Stimulated activated CD8-positive, alpha-beta memory T cell treated with anti-CD3 and anti-CD28 coated beads, Interleukin-15, amount 100 ng/mL, for 48 hours (primary cell): ENCODE results near the gene NAALADL2.

Experiments used
- DNase-seq, 2 donors: peaks; one replicate each; pipeline ENCODE4 v3.0.0-alpha.2; 2020; ENCODE audit warnings: low read depth in 2 of 2

Gene NAALADL2

DNA sequence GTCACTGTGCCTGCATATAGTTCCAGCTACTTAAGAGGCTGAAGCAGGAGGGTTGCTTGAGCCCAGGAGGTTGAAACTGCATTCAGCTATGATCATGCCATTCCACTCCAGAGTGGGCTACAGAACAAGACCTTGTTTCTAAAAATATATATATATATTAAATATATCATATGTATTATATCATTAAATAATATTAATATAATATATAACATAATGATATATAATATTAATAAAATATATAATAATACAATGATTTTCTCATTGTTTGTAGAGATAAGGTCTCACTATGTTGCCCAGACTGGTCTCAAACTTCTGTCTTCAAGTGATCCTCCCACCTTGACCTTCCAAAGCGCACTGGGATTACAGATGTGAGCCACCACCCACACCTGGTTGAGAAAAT, 101.8 kb downstream of the NAALADL2 start:
- DNase-seq, result no peak

DNA sequence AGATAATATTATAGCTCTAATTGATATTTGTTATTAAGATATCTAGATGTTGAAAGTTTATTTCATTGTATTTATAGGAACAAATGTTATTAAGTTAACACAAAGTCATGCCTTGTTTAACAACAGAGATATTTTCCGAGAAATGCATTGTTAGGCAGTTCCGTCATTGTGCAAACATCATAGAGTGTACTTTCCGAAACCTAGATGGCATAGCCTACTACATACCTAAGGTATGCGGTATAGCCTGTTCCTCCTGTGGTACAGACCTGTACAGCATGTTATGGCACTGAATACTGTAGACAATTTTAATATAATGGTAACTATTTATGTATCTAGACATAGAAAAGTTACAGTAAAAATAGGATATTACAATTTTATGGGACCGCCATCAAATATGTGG, 114.3 kb downstream of the NAALADL2 start:
- DNase-seq, result no peak

GRCh38 chr3:174986685-174987084, 127.6 kb downstream of the NAALADL2 start:
- no peak for DNase-seq

DNA sequence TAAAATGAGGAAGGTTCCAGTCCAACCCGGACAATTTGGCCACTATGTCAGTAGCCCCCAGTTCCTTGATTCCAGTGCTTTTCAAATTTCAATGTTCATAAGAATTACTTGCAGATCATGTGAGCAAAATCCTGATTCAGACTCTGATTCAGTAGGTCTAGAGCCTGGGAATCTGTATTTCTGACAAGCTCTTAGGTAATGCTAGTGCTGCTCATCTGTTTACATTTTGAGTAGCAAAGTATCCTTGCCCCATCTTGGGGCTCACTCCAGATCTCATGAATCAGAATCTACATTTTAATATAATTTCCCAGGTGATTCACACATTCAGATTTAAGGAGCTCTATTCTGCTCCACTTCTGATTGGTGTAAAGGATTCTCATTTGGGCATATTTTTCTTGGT, 142.0 kb downstream of the NAALADL2 start:
- DNase-seq, result no peak

- no peak for DNase-seq
Observed at GRCh38 chr3:175002732-175003143, 143.6 kb downstream of the NAALADL2 start.

- no peak for DNase-seq
Observed at GRCh38 chr3:175003590-175003989, 144.5 kb downstream of the NAALADL2 start.

GRCh38 chr3:175005193-175005592, 146.1 kb downstream of the NAALADL2 start:
- DNase-seq, result no peak

- no peak for DNase-seq
Observed at GRCh38 chr3:175005881-175006280, 146.7 kb downstream of the NAALADL2 start.

GRCh38 chr3:175007306-175007705, 148.2 kb downstream of the NAALADL2 start:
- DNase-seq, result no peak

- no peak for DNase-seq
Observed at GRCh38 chr3:175009295-175009694, 150.2 kb downstream of the NAALADL2 start.

GRCh38 chr3:175015056-175015635, 156.0 kb downstream of the NAALADL2 start:
- no peak for DNase-seq

DNA sequence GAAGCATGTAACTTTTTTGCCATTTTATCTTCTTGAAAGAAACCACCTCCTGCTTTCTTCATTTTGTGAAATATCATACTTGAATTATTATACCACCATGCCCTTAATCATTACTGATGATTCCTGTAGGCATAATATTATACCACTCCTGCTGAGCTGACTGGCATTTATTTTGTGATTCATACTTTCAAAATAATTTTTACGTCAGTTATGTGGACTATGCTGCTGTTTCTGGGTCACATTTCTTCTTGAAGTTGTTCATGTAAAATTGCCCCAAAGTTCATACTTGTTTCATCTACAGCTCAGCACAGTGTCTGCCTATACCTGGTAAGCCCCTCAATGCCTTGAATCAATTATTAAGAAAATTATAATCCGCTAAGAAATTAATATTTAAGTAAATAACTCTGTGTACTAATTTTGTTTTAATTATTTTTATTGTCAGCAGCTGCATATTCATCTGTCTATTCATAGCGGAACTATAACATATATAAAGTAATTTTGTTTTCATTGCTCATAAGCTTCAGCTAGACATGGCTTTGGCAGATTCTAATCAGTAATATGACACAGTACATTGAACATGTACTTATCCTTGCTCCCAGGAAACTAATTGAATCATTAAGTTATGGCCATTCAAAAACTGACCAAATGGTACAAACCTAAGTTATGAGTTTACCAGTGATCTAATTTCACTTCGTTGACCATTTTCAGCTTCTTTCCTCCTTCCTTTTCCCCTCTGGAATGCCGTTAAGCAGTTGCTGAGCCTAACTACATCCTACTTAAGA, 160.0 kb downstream of the NAALADL2 start:
- DNase-seq, result no peak

GRCh38 chr3:175020101-175020500, 161.0 kb downstream of the NAALADL2 start:
- no peak for DNase-seq

- no peak for DNase-seq
Observed at GRCh38 chr3:175029828-175030227, 170.7 kb downstream of the NAALADL2 start.

- no peak for DNase-seq
Observed at GRCh38 chr3:175039875-175040274, 180.7 kb downstream of the NAALADL2 start.

GRCh38 chr3:175041369-175041768, 182.2 kb downstream of the NAALADL2 start:
- no peak for DNase-seq

GRCh38 chr3:175046601-175047000, 187.5 kb downstream of the NAALADL2 start:
- DNase-seq, result no peak

GRCh38 chr3:175047786-175048185, 188.7 kb downstream of the NAALADL2 start:
- no peak for DNase-seq

DNA sequence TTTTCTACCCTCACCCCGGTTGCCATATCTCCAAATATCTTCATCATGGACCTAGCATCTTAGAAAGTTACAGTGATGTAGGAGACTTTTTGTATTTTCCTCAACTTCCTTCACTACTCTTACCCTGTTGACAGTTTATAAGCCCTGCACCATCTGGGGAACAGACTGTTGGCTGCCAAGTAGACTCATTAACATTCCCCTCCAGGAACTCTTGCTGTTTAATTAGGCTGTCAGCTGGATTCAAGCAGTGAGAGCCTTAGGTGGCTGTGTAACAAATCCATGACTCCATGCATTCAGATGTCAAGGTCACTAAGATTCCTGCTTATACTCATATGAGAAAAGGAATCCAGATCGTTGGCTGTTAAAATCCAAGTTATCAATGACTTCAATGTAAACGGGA, 198.3 kb downstream of the NAALADL2 start:
- DNase-seq, result no peak

GRCh38 chr3:175059788-175060187, 200.7 kb downstream of the NAALADL2 start:
- no peak for DNase-seq

- DNase-seq, result no peak
Observed at GRCh38 chr3:175065497-175065896, 206.4 kb downstream of the NAALADL2 start.

DNA sequence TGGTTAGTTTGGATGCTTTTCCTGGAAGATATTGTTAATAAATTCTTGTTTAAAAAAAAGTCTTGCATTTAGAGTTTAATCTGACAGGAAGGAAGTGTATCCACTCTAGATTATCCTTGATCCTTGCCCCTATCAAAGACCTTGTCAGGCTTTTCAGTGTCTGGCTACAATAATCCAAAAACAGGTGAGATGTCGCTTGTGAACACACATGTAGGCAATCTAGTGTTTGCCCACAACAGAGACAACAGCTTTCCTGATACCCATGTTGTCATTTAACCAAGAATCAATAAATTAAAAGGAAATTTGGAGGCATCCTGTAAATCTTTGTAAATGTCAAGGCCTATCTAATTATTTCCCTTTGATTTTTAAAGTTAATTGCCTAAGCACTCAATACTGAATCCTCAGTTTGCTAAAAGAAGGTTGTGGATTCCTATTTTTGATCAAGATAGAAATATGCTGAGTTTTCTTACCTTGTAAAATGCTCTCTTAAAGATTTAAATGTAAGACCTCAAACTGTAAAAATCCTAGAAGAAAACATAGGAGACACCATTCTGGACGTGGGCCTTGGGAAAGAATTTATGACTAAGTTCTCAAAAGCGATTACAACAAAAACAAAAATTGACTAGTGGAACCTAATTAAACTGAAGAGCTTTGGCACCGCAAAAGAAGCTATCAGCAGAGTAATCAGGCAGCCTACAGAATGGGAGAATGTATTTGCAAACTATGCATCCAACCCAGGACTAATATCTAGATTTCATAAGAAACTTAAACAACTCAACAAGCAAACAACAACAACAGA, 207.7 kb downstream of the NAALADL2 start:
- DNase-seq, result no peak

GRCh38 chr3:175068587-175068986, 209.5 kb downstream of the NAALADL2 start:
- DNase-seq, result no peak
